Hepatocyte (in vitro differentiated cells): Measurements from ENCODE around the gene CCDC150. TPM values are rescaled to one million over a fixed set of nuclear protein-coding genes. Genes with fewer than 3 reads are reported as not detected.
A peak's percentile ranks its signal among the peaks of the same experiment; 100 is the strongest.
"Not testable (repeated sequence)": the region's sequence is repeated elsewhere in the genome, so short reads cannot be mapped to it uniquely, and the experiment has no call there.

Source experiments
- DNase-seq: peaks from one replicate; pipeline ENCODE4 v3.0.0-alpha.2; 2016; ENCODE audit warnings: low spot score
- H2AFZ ChIP-seq: fragments of 200-600 bp; sonication (generic); 2 replicates; pipeline ENCODE4 v1.6.0; 2016; ENCODE audit warnings: antibody characterized with exemption, mild to moderate bottlenecking
- H3K27ac ChIP-seq: fragments of 200-600 bp; sonication (generic); 2 replicates; pipeline ENCODE4 v1.5.1; 2016; ENCODE audit warnings: mild to moderate bottlenecking
- H3K27me3 ChIP-seq: fragments of 200-600 bp; sonication (generic); 2 replicates; pipeline ENCODE4 v1.6.1; 2016
- H3K36me3 ChIP-seq: fragments of 200-600 bp; sonication (generic); replicated peaks from 2 replicates; pipeline ENCODE4 v1.5.1; 2016; ENCODE audit warnings: low read depth; ENCODE audit not compliant: insufficient read depth
- H3K4me1 ChIP-seq: fragments of 200-600 bp; sonication (generic); 2 replicates; pipeline ENCODE4 v1.5.1; 2016; ENCODE audit warnings: mild to moderate bottlenecking, moderate library complexity; ENCODE audit not compliant: insufficient read depth
- H3K4me2 ChIP-seq: fragments of 200-600 bp; sonication (generic); 2 replicates; pipeline ENCODE4 v1.6.0; 2016
- H3K4me3 ChIP-seq: fragments of 200-600 bp; sonication (generic); 2 replicates; pipeline ENCODE4 v1.5.1; 2016; ENCODE audit warnings: mild to moderate bottlenecking
- H3K79me2 ChIP-seq: fragments of 200-600 bp; sonication (generic); 2 replicates; pipeline ENCODE4 v1.6.0; 2017; ENCODE audit warnings: mild to moderate bottlenecking
- H3K9me2 ChIP-seq: fragments of 200-600 bp; sonication (generic); replicated peaks from 2 replicates; pipeline ENCODE4 v1.6.0; 2017; ENCODE audit warnings: mild to moderate bottlenecking; ENCODE audit not compliant: insufficient read depth
- H3K9me3 ChIP-seq: fragments of 200-600 bp; sonication (generic); 2 replicates; pipeline ENCODE4 v1.5.1; 2016; ENCODE audit warnings: low read depth, mild to moderate bottlenecking
- H4K20me1 ChIP-seq: fragments of 200-600 bp; sonication (generic); 2 replicates; pipeline ENCODE4 v1.6.0; 2016; ENCODE audit warnings: mild to moderate bottlenecking; ENCODE audit not compliant: insufficient read depth, poor library complexity, severe bottlenecking
- CTCF ChIP-seq: fragments of 200-600 bp; sonication (generic); IDR thresholded peaks from 2 replicates; pipeline ENCODE4 v1.5.1; 2016; ENCODE audit warnings: antibody characterized with exemption, mild to moderate bottlenecking; ENCODE audit not compliant: poor library complexity
- EZH2 ChIP-seq: fragments of 200-600 bp; sonication (generic); IDR thresholded peaks from 2 replicates; pipeline ENCODE4 v1.6.1; 2016; ENCODE audit warnings: antibody characterized with exemption, mild to moderate bottlenecking, borderline replicate concordance
- EZH2phosphoT487 ChIP-seq: fragments of 200-600 bp; sonication (generic); IDR thresholded peaks from one replicate; pipeline ENCODE4 v1.6.1; 2018; ENCODE audit warnings: antibody characterized with exemption, mild to moderate bottlenecking, low read depth, moderate library complexity; ENCODE audit not compliant: unreplicated experiment, severe bottlenecking
- WGBS: methylation state at CpG from one replicate; pipeline ENCODE4 v1.1.6; 2016; ENCODE audit warnings: low lambda C conversion rate; ENCODE audit errors: missing lambda C conversion rate; 5-methylcytosine and 5-hydroxymethylcytosine counted together
- polyA plus RNA-seq: library from polyadenylated mRNA; unstranded; fragments of >200 nt; fragmentation: Nextera tagmentation; extraction: Ambion mirVana; gene quantifications from 2 replicates; pipeline ENCODE4 v1.2.1, GENCODE V29; 2016
- total RNA-seq: library from RNA; depleted of rRNA; stranded (reverse); fragments of >200 nt; gene quantifications from 2 replicates; pipeline ENCODE4 v1.2.3, GENCODE V29; 2014

Gene CCDC150
- total and polyA plus RNA-seq, 2 experiments from 2014 or later: 6.2 to 6.6 TPM

- peak; percentile 58 for DNase-seq
- Histone ChIP-seq H2AFZ (no peak overlapping the region), H3K79me2 (no peaks in the 10 kb centered on the region), H3K9me3 (no peaks in the 10 kb centered on the region), H3K4me2 (no peak overlapping the region), H3K4me1 (no peaks in the 10 kb centered on the region), H3K4me3 (no peak overlapping the region), H4K20me1 (no peaks in the 10 kb centered on the region), H3K27me3 (no peaks in the 10 kb centered on the region), H3K36me3 (no peaks in the 10 kb centered on the region), H3K27ac (no peak overlapping the region), H3K9me2 (no peaks in the 10 kb centered on the region)
- no peak for TF ChIP-seq EZH2phosphoT487
- TF ChIP-seq EZH2: no peak
- no peak for TF ChIP-seq CTCF
- WGBS: 55% methylated on average over 3 of the region's 3 CpGs
Observed at GRCh38 chr2:196696423-196697079, 57.0 kb downstream of the CCDC150 start.

GRCh38 chr2:196697825-196698224, 58.3 kb downstream of the CCDC150 start:
- H3K27me3 ChIP-seq: no peaks in the 10 kb centered on the region
- DNase-seq: no peak
- H3K4me2 ChIP-seq: no peak overlapping the region
- TF ChIP-seq EZH2 (no peak), EZH2phosphoT487 (no peak), CTCF (no peak)
- H2AFZ ChIP-seq: no peak overlapping the region
- no peaks in the 10 kb centered on the region for H3K9me3 ChIP-seq
- no peaks in the 10 kb centered on the region for H3K36me3 ChIP-seq
- H3K27ac ChIP-seq: no peak overlapping the region
- H3K4me1 ChIP-seq: no peaks in the 10 kb centered on the region
- no peaks in the 10 kb centered on the region for H3K79me2 ChIP-seq
- no peak overlapping the region for H3K4me3 ChIP-seq
- H3K9me2 ChIP-seq: no peaks in the 10 kb centered on the region
- no peaks in the 10 kb centered on the region for H4K20me1 ChIP-seq

- 91% methylated on average over 2 of the region's 2 CpGs for WGBS
- H3K9me2 ChIP-seq: no peaks in the 10 kb centered on the region
- H3K4me3 ChIP-seq: no peak overlapping the region
- no peak overlapping the region for H3K4me2 ChIP-seq
- no peaks in the 10 kb centered on the region for H3K4me1 ChIP-seq
- DNase-seq: no peak
- no peak for TF ChIP-seq EZH2
- TF ChIP-seq EZH2phosphoT487: no peak
- no peak for TF ChIP-seq CTCF
- H2AFZ ChIP-seq: no peak overlapping the region
- no peak overlapping the region for H3K27ac ChIP-seq
- no peaks in the 10 kb centered on the region for H3K36me3 ChIP-seq
- H3K79me2 ChIP-seq: no peaks in the 10 kb centered on the region
- no peaks in the 10 kb centered on the region for H3K27me3 ChIP-seq
- H3K9me3 ChIP-seq: no peaks in the 10 kb centered on the region
- H4K20me1 ChIP-seq: no peaks in the 10 kb centered on the region
Observed at GRCh38 chr2:196702641-196703040, 63.1 kb downstream of the CCDC150 start.

GRCh38 chr2:196703695-196704094, 64.2 kb downstream of the CCDC150 start:
- Histone ChIP-seq H2AFZ (no peak overlapping the region), H4K20me1 (no peaks in the 10 kb centered on the region), H3K36me3 (no peaks in the 10 kb centered on the region), H3K9me3 (no peaks in the 10 kb centered on the region), H3K79me2 (no peaks in the 10 kb centered on the region), H3K27ac (no peak overlapping the region), H3K9me2 (no peaks in the 10 kb centered on the region), H3K27me3 (no peaks in the 10 kb centered on the region), H3K4me1 (no peaks in the 10 kb centered on the region), H3K4me3 (no peak overlapping the region), H3K4me2 (no peak overlapping the region)
- TF ChIP-seq EZH2phosphoT487 (no peak), CTCF (no peak), EZH2 (no peak)
- no peak for DNase-seq

GRCh38 chr2:196710056-196710455, 70.5 kb downstream of the CCDC150 start:
- not testable (repeated sequence) for H3K4me2 ChIP-seq, H2AFZ ChIP-seq, H3K79me2 ChIP-seq, H3K4me1 ChIP-seq, DNase-seq, H3K36me3 ChIP-seq, H3K9me3 ChIP-seq, H3K9me2 ChIP-seq, H3K27ac ChIP-seq, H3K4me3 ChIP-seq, H3K27me3 ChIP-seq, H4K20me1 ChIP-seq
- 94% methylated on average over 10 of the region's 10 CpGs for WGBS
